ENCODE measurements around the gene BOLA1. TPM values are rescaled to one million over a fixed set of nuclear protein-coding genes. Genes with fewer than 3 reads are reported as not detected.
"Not testable (repeated sequence)": the region's sequence is repeated elsewhere in the genome, so short reads cannot be mapped to it uniquely, and the experiment has no call there.

Gene BOLA1
- total and polyA plus RNA-seq, 2 donors (not counting 1 experiment from before 2014, with no cell fraction given) = 15.0 to 16.7 TPM

GRCh38 chr1:149866887-149867286 lies 32.5 kb upstream of the BOLA1 start:
- H3K27me3 Mint-ChIP-seq; H3K36me3 ChIP-seq (replicated peaks in 1 of 2; ENCODE audit: control extremely low read depth in 1 of 2, control insufficient read depth in 1 of 2, extremely low read depth in 1 of 2, insufficient read depth in 2 of 2, low read length in 1 of 2); H3K27me3 ChIP-seq (replicated peaks in 1 of 4; ENCODE audit: control extremely low read depth in 1 of 4, control insufficient read depth in 3 of 4, insufficient read depth in 4 of 4, low read length in 3 of 4); H3K4me1 ChIP-seq (ENCODE audit: control insufficient read depth in 2 of 2, insufficient read depth in 2 of 2, low read length in 2 of 2); H4K20me1 ChIP-seq (ENCODE audit: control insufficient read depth, insufficient read depth, low read length, poor library complexity, severe bottlenecking); H3K79me2 ChIP-seq (ENCODE audit: control insufficient read depth, insufficient read depth, low read length); H3K4me3 Mint-ChIP-seq; H3K27ac ChIP-seq (ENCODE audit: low read length in 2 of 2); H3K4me3 ChIP-seq (ENCODE audit: control extremely low read depth in 1 of 5, extremely low read depth in 1 of 5, insufficient read depth in 1 of 5, low read depth in 2 of 5, low read length in 4 of 5); H3K27ac Mint-ChIP-seq; H2AFZ ChIP-seq (ENCODE audit: insufficient read depth, low read depth, low read length, poor library complexity, severe bottlenecking); CTCF ChIA-PET; DNase-seq; H3K4me1 Mint-ChIP-seq; H3K9me3 Mint-ChIP-seq (ENCODE audit: insufficient read depth); ATAC-seq (ENCODE audit: low read depth); POLR2A ChIA-PET; H3K9ac ChIP-seq (ENCODE audit: low read length); intact Hi-C loops (cut with micrococcal nuclease); H3K4me2 ChIP-seq (replicated peaks; ENCODE audit: low read depth, low read length, poor library complexity, severe bottlenecking); H3K9me3 ChIP-seq (ENCODE audit: control extremely low read depth in 1 of 3, control insufficient read depth in 2 of 3, insufficient read depth in 1 of 3, low read length in 2 of 3): not testable (repeated sequence)
- WGBS (ENCODE audit: insufficient coverage) = no CpG with 5 or more reads among the region's 2 CpGs

- H3K27me3 ChIP-seq (replicated peaks in 1 of 4; ENCODE audit: control extremely low read depth in 1 of 4, control insufficient read depth in 3 of 4, insufficient read depth in 4 of 4, low read length in 3 of 4); H3K27ac ChIP-seq (ENCODE audit: low read length in 2 of 2); ATAC-seq (ENCODE audit: low read depth); H3K4me3 Mint-ChIP-seq; H3K4me2 ChIP-seq (replicated peaks; ENCODE audit: low read depth, low read length, poor library complexity, severe bottlenecking); H3K4me1 Mint-ChIP-seq; H3K9ac ChIP-seq (ENCODE audit: low read length); H3K27ac Mint-ChIP-seq; H3K27me3 Mint-ChIP-seq; H4K20me1 ChIP-seq (ENCODE audit: control insufficient read depth, insufficient read depth, low read length, poor library complexity, severe bottlenecking); H3K79me2 ChIP-seq (ENCODE audit: control insufficient read depth, insufficient read depth, low read length); DNase-seq; H3K36me3 ChIP-seq (replicated peaks in 1 of 2; ENCODE audit: control extremely low read depth in 1 of 2, control insufficient read depth in 1 of 2, extremely low read depth in 1 of 2, insufficient read depth in 2 of 2, low read length in 1 of 2); H3K4me3 ChIP-seq (ENCODE audit: control extremely low read depth in 1 of 5, extremely low read depth in 1 of 5, insufficient read depth in 1 of 5, low read depth in 2 of 5, low read length in 4 of 5); POLR2A ChIA-PET; CTCF ChIA-PET; H3K9me3 ChIP-seq (ENCODE audit: control extremely low read depth in 1 of 3, control insufficient read depth in 2 of 3, insufficient read depth in 1 of 3, low read length in 2 of 3); H3K4me1 ChIP-seq (ENCODE audit: control insufficient read depth in 2 of 2, insufficient read depth in 2 of 2, low read length in 2 of 2); H2AFZ ChIP-seq (ENCODE audit: insufficient read depth, low read depth, low read length, poor library complexity, severe bottlenecking); intact Hi-C loops (cut with micrococcal nuclease); H3K9me3 Mint-ChIP-seq (ENCODE audit: insufficient read depth): not testable (repeated sequence)
- no CpG with 5 or more reads among the region's 4 CpGs for WGBS (ENCODE audit: insufficient coverage)
These were observed 26.3 kb upstream of the BOLA1 start for GRCh38 chr1:149873060-149873459.

Data from B cell (primary cell).